Neutrophil (primary cell): Measurements from ENCODE around the gene OR6M1.

Source experiments
- H3K27ac ChIP-seq: fragments of 200-600 bp; sonication (generic); 2 replicates; pipeline ENCODE4 v1.5.1; 2016; ENCODE audit warnings: mild to moderate bottlenecking, moderate library complexity
- H3K27me3 ChIP-seq: fragments of 200-600 bp; sonication (generic); 2 replicates; pipeline ENCODE4 v1.6.0; 2016; ENCODE audit warnings: mild to moderate bottlenecking
- H3K36me3 ChIP-seq: fragments of 200-600 bp; sonication (generic); 2 replicates; pipeline ENCODE4 v1.5.1; 2017
- H3K4me1 ChIP-seq, 2 experiments: fragments of 200-600 bp in 1 of 2; sonication (generic) in 1 of 2; 1 replicate in 1 of 2; 2 replicates in 1 of 2; pipeline versions ENCODE4 v1.5.1 to v1.6.1; 2013 to 2016; ENCODE audit warnings: low read depth in 1 of 2, low read length in 1 of 2, mild to moderate bottlenecking in 1 of 2, moderate library complexity in 1 of 2; ENCODE audit not compliant: control insufficient read depth in 1 of 2, insufficient read depth in 1 of 2
- H3K4me3 ChIP-seq, 2 experiments: fragments of 200-600 bp in 1 of 2; sonication (generic) in 1 of 2; 1 replicate in 1 of 2; 2 replicates in 1 of 2; pipeline ENCODE4 v1.5.1; 2013 to 2016; ENCODE audit warnings: low read depth in 1 of 2, low read length in 1 of 2, mild to moderate bottlenecking in 1 of 2, moderate library complexity in 1 of 2
- H3K9me3 ChIP-seq: fragments of 200-600 bp; sonication (generic); 2 replicates; pipeline ENCODE4 v1.5.1; 2016
- TF ChIP-seq, protein P1 (sequence below): fragments of 200-600 bp; sonication (generic); IDR thresholded peaks from 2 replicates; pipeline ENCODE4 v1.5.1; 2016; ENCODE audit warnings: antibody characterized with exemption

OR6M1 gene

DNA sequence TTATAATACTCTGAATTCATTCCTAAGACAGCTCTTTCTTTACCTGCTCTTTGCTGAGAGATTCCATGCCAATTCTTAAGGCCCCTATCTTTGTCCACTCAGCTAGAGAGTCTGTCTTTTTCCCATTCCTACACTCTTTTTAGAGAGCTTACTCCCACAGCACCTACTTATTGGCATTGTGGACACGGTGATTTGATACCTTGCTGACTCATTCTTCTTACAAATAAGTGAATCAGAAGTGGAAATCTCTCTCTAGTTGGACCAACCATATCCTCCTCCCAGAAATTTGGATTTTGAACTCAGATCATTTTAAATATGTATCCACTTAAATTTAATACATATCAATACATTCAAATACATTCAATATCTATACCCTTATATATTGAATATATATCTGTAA lies 32.5 kb upstream of the OR6M1 start:
- TF ChIP-seq, protein P1, sequence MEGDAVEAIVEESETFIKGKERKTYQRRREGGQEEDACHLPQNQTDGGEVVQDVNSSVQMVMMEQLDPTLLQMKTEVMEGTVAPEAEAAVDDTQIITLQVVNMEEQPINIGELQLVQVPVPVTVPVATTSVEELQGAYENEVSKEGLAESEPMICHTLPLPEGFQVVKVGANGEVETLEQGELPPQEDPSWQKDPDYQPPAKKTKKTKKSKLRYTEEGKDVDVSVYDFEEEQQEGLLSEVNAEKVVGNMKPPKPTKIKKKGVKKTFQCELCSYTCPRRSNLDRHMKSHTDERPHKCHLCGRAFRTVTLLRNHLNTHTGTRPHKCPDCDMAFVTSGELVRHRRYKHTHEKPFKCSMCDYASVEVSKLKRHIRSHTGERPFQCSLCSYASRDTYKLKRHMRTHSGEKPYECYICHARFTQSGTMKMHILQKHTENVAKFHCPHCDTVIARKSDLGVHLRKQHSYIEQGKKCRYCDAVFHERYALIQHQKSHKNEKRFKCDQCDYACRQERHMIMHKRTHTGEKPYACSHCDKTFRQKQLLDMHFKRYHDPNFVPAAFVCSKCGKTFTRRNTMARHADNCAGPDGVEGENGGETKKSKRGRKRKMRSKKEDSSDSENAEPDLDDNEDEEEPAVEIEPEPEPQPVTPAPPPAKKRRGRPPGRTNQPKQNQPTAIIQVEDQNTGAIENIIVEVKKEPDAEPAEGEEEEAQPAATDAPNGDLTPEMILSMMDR, result no peak
- no peaks in the 10 kb centered on the region for H3K4me1 ChIP-seq
- no peak overlapping the region for H3K4me3 ChIP-seq
- H3K27me3 ChIP-seq, result no peaks in the 10 kb centered on the region
- no peak overlapping the region for H3K27ac ChIP-seq
- H3K36me3 ChIP-seq, result no peaks in the 10 kb centered on the region
- H3K9me3 ChIP-seq, result no peaks in the 10 kb centered on the region

DNA sequence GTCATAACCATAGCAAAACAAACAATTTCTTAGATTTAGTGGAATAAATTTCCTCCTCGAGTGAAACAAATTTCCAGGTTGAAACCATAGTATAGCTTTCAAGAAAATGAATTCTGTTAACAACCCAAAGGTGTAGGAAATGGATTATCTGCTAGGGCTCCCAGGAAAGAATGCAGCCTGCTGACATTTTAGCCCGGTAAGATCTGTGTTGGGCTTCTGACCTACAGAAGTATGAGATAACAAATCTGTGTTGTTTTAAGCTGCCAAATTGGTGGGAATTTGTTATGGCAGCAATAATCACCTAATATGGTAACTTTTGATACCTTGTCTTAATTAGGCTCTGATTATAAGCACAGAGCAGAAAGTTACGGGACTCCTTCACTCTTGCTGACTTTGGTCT lies 32.0 kb upstream of the OR6M1 start:
- H3K27ac ChIP-seq, result no peak overlapping the region
- H3K9me3 ChIP-seq, result no peaks in the 10 kb centered on the region
- H3K36me3 ChIP-seq, result no peaks in the 10 kb centered on the region
- TF ChIP-seq, protein P1, result no peak
- no peak overlapping the region for H3K4me3 ChIP-seq
- no peaks in the 10 kb centered on the region for H3K27me3 ChIP-seq
- H3K4me1 ChIP-seq, result no peaks in the 10 kb centered on the region

DNA sequence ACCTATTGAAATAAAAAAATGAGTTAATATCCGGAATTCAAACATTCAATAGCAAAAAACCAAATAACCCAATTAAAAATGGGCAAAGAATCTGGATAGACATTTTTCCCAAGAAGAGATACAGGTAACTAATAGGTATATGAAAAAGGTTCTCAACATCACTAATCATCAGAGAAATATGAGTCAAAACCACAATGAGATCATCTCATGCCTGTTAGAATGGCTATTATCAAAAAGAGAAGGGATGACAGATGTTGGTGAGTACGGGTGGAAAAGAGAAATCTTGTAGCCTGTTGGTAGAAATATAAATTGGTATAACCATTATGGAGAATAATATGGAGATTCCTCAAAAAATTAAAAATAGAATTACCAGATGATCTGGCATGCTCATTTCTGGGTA lies 26.9 kb upstream of the OR6M1 start:
- no peaks in the 10 kb centered on the region for H3K36me3 ChIP-seq
- H3K4me3 ChIP-seq, result no peak overlapping the region
- no peak overlapping the region for H3K27ac ChIP-seq
- no peaks in the 10 kb centered on the region for H3K27me3 ChIP-seq
- no peaks in the 10 kb centered on the region for H3K9me3 ChIP-seq
- TF ChIP-seq, protein P1, result no peak
- H3K4me1 ChIP-seq, result no peaks in the 10 kb centered on the region

DNA sequence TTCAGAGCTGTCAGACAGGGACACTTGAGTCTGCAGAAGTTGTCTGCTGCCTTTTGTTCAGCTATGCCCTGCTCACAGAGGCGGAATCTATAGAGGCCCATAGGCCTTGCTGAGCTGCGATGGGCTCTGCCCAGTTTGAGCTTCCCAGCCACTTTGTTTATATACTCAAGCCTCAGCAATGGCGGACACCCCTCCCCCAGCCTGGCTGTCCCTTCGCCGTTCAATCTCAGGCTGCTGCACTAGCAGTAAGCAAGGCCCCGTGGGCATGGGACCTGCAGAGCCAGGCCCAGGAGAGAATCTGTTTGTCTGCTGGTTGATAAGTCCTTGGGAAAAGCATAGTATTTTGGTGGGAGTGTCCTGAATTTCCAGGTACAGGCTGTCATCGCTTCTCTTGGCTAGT lies 23.6 kb upstream of the OR6M1 start:
- Histone ChIP-seq H3K27ac (no peak overlapping the region), H3K4me1 (no peaks in the 10 kb centered on the region), H3K27me3 (no peaks in the 10 kb centered on the region), H3K4me3 (no peak overlapping the region), H3K9me3 (no peaks in the 10 kb centered on the region), H3K36me3 (no peaks in the 10 kb centered on the region)
- TF ChIP-seq, protein P1, result no peak

DNA sequence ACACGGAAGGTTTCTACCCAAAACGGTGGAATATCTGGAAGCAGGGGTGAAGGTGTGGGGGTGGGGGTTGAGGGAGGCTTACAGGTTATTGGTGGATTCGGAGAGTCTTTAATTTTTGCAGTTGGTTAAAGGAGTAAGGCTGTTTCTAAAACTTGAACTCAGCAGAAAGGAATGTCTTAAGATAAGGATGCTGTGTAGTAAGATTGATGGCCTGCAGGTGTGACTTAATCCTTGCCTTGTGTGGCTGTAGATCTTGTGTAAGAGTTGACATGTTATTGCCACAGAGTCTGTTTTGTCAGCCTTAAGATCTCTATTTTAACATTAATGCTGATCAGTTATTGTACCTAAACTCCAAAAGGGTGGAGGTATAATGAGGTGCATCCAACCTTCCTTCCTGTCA lies 16.4 kb upstream of the OR6M1 start:
- Histone ChIP-seq H3K4me1 (no peaks in the 10 kb centered on the region), H3K27me3 (no peaks in the 10 kb centered on the region), H3K36me3 (no peaks in the 10 kb centered on the region), H3K27ac (no peak overlapping the region), H3K4me3 (no peak overlapping the region), H3K9me3 (no peaks in the 10 kb centered on the region)
- TF ChIP-seq, protein P1, result no peak

DNA sequence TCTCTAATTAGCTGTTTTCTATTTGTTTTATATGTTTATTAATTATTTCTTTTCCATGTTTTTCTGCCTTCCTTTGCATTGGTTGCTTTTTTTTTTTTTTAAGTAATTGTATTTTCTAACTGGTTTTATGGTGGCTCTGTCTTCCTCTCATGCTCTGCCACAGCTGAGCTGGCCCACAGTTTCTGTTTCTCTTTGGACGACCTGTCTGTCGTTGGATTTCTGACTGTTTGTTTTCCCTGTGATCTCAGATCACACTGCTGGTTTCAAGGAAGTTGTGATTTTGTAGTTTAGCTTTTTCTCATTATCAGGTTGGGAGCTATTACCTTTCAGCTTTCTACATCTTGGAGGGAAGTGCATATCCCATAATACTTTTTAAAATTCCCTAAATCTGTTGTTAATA lies 15.9 kb upstream of the OR6M1 start:
- no peaks in the 10 kb centered on the region for H3K9me3 ChIP-seq
- TF ChIP-seq, protein P1, result no peak
- no peak overlapping the region for H3K4me3 ChIP-seq
- H3K36me3 ChIP-seq, result no peaks in the 10 kb centered on the region
- no peaks in the 10 kb centered on the region for H3K27me3 ChIP-seq
- no peaks in the 10 kb centered on the region for H3K4me1 ChIP-seq
- H3K27ac ChIP-seq, result no peak overlapping the region
